ENCODE data around the gene PACRG.

DNA sequence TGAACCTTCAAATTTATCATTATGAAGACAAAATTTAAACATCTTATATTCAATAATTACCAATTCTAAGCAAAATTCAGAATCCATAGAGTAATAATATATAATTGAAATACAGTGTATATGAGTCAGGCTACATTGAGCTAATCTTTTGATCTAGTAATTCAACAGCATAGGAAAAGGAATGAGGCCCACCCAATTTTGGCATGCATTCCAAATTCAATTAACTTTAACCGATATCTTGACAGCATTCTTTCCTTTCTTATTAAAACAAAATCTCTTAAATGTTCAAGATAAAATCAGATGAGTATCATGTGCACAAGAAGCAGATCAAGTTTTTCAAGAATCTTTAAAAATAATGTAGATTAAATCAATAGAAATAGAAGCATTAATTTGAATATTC, 553.9 kb downstream of the PACRG start:
- TF ChIP-seq POLR2AphosphoS5 (IDR thresholded peaks at IDR 0.05; ENCODE audit: low read depth, low read length): no peak
- TF ChIP-seq SIN3A (IDR thresholded peaks at IDR 0.05; ENCODE audit: borderline replicate concordance, insufficient read depth, low read length): no peak
- no peak for TF ChIP-seq TAF1 (IDR thresholded peaks at IDR 0.05; ENCODE audit: borderline replicate concordance, insufficient read depth, low read length)
